LNCAP (cell line): ENCODE results near the gene ANXA6.

Source experiments
- TF ChIP-seq, protein P1 (sequence below): fragments of 450-650 bp; IDR thresholded peaks from 2 replicates; pipeline ENCODE4 v1.5.1; 2017; ENCODE audit warnings: mild to moderate bottlenecking

Gene ANXA6

DNA sequence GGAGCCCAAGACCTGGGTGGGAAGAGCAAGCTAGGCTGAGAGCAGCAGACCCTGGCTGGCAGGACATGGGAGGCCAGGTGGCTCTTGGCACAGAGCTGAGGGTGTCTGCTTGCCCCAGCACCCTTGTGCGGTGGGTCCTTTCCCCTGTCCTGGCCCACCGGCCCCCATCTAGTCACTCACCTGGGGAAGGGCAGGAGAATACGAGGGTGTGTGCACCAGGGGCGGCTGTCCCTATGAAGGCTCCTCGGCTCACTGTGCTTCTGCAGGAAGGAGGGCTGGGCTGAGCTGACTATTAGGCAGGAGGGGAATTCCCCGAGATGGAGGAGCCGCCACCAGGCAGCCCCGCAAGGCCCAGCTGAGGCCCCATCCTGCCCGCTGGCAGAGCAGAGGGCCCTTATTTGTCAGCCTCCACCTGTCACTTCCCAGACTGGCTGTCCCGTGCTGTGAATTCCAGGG lies 70.6 kb downstream of the ANXA6 start:
- TF ChIP-seq, protein P1, sequence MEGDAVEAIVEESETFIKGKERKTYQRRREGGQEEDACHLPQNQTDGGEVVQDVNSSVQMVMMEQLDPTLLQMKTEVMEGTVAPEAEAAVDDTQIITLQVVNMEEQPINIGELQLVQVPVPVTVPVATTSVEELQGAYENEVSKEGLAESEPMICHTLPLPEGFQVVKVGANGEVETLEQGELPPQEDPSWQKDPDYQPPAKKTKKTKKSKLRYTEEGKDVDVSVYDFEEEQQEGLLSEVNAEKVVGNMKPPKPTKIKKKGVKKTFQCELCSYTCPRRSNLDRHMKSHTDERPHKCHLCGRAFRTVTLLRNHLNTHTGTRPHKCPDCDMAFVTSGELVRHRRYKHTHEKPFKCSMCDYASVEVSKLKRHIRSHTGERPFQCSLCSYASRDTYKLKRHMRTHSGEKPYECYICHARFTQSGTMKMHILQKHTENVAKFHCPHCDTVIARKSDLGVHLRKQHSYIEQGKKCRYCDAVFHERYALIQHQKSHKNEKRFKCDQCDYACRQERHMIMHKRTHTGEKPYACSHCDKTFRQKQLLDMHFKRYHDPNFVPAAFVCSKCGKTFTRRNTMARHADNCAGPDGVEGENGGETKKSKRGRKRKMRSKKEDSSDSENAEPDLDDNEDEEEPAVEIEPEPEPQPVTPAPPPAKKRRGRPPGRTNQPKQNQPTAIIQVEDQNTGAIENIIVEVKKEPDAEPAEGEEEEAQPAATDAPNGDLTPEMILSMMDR = no peak

DNA sequence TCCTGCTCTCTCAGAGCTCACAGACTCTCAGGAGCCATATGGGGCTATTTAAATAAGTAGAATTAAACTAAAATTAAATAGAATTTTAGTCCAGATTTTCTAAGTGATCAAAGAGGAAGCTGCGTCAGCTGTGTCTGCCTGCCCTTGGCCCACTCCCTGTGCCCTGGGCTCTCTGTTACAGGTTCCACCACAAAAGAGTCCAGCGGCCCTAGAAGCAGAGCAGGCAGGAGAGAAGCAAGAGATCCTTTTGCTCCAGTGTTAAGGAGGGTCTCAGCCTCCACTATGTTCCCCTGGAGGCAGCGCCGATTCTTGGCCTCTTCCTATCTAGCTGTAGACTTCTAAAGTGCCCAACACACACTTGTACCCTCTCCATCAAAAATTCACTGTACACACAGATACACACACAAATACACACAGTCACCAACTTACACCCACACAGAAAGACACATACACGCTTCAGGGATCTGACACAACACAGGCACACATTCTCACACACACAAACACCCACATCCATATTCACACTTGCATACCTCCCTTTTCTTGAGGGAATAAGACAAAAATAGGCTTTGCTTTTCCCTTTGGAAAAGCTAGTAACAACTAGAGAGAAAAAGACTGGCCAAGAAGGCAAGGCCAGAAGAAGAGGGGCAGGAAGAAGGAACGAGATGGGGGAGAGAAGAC lies 71.2 kb downstream of the ANXA6 start:
- TF ChIP-seq, protein P1 = no peak

DNA sequence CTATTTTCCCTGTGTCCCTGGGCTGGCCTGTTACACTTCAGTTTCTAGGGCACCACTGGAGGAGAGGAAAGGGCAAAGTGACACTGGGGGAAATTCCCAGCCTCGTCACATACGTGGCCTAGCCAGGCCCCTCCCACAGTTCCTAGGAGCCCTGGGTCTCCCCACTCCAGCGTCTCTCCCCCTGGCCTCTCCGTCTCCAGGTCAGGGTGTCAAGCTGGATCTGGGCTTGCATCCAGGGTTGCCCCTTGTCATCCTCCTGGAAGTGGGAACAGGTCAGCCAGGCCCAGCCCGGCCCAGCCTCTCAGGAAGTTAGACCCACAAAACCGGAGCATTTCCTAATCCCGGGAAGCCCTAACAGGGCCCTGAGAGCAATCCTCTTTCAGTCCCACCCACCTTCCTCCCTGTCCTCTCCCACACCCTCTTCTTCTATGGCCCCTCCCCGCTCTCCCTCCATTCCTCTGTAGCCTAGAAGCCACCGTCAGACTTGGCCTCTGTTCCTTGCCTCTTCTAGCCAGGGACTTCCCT lies 72.0 kb downstream of the ANXA6 start:
- TF ChIP-seq, protein P1 = no peak

DNA sequence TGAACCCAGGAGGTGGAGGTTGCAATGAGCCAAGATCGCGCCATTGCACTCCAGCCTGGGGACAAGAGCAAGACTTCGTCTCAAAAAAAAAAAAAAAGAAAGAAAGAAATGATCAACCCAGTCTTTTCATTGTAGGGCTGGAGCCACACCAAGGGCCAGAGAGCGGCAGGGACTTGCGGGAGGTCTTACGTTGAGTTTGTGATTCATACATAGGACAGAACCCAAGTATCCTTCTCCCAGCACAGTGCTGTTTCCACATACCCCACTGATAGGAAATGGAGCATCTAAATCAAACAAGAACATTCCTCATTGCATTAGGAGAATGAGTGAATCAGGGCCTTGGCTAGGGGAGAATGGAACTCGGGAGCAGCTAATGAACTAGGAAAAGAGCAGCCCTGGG lies 73.2 kb downstream of the ANXA6 start:
- TF ChIP-seq, protein P1 = no peak

DNA sequence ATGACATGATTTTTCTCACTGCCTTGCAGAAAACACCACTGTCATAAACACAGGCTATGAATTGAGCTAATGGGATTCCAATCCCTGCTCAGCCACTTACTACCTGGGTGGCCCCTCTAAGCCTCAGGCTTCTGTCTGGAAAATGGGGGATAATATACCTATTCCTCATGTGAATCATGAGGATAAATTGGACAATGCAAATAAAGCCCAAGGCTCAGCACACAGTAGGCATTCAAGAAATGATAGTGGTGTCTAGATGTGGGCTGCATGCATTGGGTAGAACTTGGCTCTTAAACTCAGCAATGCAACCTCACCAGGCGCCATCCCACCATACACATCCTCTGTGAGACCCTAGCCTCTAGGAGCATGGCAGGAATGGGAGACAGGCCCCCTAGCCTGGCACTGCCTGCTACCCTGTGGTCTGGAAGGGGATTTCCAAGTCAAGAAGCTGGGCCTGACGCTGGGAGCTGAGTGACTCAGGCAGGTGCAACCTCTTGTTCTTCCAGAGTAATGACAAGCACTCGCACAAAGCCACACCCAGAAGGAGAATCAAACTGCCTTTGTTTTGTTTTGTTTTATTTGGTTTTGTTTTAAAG lies 74.4 kb downstream of the ANXA6 start:
- TF ChIP-seq, protein P1 = no peak

DNA sequence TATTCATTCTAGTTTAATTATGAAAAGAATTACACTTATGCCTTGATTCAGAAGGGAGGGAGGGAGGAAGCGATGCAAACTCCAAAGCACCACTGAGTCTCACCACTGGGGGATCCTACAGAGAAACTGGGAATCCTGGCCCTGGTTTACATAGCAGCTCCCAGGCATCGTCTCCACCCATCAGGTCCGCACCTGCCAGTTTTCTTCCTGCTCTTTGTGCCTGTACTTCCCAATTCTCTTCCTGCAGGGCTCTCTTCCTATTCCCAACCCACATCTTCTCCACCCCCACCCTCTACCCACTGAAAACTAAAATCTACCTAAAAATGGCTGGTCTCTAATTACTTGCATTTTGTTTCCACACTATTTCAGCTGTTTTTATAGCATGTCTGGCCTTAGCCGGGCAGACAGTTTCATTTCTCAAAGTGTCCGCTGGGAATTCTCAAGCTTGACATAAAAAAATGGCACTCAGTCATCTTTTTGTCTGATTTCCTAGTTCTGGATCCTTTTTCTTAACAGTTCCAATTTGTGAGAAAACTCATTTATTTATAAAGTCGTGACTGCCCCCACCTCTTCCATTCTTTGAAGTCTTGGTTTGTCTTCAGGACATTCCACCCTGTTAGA lies 75.2 kb downstream of the ANXA6 start:
- TF ChIP-seq, protein P1 = no peak

DNA sequence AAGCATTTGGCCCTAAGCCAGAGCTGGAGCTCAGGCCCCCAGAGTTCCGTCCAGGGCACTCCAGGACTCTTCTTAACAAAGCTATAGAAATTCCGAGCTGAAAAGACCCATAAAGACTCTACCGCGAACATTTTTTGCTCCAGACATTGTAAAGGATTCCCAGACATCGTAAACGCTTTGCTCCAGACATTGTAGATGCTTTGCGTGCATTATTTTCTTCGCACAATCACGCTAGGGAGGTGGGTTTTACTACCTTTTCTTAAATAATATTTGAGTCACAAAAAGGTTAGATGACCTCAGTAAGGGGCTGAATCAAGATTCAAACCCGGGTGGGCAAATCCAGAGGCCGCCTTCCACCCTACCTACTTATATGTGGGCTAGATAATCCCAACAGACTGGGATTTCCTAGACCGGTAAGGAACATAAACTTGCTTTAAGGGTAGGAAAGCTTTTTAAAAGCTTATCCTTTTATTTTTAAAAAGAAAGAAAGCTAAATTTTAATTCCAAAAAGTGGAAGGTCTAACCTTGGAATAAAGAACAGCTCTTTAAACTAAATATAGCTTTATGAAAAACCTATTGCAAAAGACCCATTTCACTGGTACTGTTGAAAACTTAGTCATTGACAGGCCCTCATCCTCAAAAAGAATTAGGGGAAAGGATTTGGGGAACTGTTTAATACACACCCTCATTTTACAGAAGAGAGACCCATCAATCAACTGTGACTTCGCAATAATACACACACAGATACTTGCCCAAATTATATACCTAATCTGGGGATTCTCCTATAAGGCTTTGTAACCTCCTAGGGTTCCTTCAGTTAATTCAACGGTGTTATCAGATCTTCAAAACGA lies 75.9 kb downstream of the ANXA6 start:
- TF ChIP-seq, protein P1 = no peak
